Stimulated activated CD8-positive, alpha-beta memory T cell treated with anti-CD3 and anti-CD28 coated beads, Interleukin-2, amount 100 ng/mL, for 48 hours (primary cell): ENCODE results near the gene RAB1B.

Experiments
- DNase-seq, 2 donors: peaks; one replicate each; pipeline ENCODE4 v3.0.0-alpha.2; 2020; ENCODE audit warnings: low read depth in 2 of 2

The RAB1B gene

DNA sequence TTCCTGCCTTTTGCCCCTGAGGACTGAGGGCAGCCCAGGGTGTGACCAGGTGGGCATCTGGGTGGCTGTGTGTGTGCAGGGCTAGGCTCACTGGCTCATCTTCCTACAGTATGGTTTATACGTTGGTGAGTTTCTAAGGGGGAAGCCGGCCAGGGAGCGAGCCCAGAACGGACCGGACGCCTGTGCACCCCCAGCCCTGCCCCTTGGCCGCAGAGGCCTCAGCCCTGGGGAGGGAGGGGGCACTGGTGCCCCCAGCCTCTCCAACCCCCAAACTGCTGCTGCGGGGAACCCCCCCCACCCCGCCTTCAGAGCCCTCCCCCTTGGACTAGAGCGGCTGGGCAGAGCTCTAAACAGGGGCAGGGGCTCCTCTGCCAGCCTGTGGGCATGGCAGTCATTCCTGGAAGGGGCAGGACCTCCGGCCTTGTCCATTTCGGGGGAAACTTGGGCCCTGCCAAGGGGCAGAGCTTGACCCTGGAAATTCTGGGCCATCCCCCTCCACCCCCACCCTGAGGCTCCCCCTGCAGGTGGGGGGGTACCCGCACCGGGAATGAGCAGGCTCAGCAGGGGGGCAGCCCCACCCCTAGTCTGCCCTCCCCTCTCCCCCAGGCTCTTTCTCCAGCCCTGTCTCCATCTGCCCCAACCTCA, 15.1 kb downstream of the RAB1B start:
- DNase-seq = no peak

DNA sequence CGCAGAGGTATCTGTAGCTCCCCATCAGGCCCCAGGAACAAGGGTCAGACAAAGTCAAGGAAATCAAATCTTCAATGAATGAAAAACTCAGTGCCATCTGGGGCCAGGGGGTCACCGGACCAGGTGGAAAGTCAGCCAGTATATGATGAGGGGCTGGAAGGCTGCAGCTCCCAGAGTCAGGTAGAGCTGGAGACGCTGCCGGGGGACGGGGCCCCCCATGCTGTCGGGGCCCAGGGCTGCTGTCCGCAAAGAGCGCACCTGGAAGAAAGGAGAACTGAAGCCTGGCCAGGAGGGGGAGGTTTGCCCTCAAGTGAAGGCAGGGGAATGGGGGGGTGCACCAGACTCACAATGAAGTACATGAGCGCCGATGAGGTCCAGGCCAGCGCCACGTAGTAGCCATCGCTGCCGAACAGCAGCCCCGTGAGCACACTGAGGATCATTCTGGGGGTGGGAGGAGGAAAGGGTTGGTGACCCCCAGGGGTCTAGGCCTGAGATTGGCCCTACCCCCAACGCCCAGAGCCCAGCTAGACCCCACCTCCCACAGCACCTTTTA, 16.2 kb downstream of the RAB1B start:
- no peak for DNase-seq

DNA sequence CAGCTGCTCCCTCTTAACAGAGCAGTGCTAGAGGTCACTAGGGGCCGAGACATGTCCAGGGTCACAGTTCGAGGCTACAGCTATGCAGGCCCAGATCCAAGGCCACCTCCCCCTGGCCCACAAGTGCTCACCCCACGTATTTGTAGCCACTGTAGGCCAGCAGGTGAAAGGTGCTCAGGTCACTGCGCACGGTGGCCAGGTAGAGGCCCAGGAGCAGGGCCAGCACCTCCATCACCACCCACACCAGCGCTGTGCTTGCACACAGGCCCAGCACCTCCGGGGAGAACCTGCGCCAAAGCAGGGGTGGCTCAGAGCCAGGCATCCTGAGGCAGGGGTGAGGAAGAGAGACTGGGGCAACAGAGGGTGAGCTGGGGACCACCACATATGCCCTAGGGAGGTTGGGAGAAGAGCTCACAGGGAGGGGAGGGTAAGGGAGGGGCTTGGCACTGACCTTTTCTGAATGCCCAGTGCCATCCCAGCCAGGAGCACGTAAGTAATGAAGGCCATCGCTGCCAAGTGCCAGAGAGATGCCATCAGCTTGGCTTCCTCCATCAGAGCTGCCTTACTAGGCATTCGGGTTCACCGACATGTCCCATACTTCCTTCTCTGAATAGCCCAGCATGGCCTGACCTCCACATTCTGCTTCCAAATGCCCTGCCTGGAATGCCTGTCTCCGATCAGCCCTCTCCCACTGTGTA, 17.0 kb downstream of the RAB1B start:
- DNase-seq = no peak

DNA sequence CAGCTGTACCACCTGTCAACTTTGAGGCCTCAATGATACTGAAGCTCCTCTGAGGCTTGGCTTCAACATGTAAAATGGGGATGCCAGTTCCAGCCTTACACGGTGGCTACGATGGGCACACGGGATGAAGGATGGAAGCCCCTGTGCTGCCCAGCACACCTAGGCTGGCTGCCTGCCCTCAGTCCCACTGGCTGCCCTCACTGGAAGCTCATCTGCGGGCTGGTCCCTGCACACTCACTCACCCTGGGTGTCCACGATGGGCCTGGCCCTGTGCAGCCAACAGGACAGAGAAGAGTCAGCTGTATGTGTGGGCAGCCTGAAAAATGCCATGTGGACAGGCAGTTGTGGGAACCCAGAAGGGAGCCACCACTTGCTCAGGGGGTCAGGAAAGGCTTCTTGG, 18.3 kb downstream of the RAB1B start:
- no peak for DNase-seq

DNA sequence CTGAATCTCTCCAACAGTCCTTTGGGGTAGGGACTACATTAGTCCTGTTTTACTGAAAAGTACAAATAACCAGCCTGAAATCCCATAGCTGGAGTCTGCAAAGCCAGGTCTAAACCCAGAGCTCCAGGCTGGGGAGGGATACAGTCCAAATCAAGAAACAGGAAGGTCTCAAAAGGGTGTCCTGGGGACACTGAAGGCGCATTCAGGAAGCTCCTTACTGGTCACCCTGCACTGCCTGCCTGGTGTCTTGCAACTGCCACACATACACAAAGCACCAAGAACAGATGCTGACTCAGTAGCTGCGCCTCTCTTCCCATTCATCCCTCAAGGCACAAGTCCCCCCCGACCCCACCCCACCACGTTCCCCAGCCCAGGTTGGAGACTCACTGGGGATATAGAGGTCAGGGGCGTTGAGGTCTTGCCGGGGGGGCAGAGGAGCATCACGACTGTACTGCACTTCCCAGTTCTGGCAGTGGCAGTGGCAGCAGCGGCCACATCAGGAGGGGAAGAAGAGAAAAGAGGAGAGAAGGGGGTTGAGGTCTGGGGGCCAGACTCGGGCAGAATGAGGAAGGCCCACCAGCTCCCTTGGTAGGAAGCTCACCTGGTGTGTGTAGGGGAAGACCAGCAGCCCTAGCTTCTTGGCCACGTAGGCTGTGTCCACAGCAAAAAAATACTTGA, 18.9 kb downstream of the RAB1B start:
- DNase-seq = no peak

DNA sequence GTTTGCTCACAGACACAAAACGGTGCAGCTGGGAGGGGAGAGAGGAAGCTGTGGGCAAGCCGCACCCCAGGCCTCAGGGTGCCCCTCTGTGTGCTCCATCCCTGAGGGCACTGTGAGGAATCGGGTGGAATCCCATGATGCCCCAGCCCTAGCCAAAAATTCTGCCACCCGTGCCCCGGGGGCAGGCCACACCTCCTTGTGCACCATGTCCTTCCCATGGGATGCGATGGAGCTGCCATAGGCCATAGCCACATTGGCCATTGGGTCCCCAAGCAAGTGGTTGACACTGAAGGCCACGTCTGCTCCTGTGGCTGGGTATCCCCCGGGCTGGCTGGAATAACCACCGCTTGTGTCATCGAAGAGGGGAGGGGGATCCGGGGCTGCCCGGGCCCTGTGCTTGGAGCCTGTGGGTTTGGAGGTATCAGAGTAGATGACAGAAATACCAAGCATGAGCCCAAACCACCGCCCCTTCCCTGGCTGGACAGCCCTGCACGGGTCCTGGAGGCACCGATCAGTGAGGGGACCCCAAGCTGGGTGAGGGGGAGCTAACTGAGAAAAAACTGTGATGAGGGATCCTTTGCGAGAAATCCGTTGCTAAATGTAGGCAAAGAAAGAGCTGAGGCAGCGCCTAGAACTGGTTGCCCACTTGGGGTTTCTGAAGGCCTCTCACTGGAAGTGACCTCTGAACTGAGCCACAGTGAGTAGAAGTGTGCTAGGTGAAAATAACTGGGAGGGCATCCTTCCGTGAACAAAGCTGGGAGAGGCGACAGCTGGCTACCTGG, 19.6 kb downstream of the RAB1B start:
- no peak for DNase-seq

DNA sequence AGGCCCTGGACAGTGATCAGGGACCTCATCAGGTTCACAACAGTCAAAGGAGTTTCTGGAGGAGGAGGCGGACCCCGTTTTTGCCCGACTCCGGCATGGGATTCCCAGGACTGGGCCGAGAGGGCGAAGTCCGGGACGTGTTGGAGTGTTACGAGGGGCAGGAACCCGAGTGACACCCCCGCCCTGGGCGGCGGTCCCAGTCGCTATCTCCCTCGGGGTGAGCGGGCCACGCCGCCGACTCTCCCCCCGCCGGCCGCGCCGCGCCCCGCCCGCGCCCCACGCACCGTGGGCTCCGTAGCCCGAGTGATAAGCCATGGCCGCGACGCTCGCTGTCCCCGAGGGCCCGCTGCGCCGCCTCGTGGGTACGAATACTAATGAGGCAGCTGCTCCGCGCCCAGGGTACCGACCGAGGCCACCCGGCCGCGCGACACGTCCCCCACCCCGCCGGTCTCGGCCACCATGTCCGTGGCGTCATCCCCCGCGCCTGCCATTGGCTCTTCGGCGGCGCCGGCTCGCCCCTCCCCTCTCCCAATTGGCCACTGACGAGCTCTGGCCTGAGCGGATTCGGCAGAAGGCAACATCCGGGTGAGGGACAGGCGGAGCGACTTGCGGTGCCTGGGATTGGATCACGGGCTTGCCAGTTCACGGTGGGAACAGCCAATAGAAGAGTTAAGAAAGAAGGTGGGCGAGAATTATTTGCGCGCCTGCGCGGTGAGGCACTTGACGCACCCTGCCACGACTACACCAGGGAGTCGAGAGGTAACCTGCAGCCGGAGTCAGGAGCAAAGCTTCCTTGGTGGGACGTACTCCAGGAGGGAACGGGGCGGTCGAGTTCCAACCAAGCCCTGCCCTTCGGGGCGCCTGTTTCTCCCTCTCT, 20.5 kb downstream of the RAB1B start, which contains the start of gene YIF1A:
Gene YIF1A (minus strand): TSS at position 473 of the 877 bp plus-strand sequence. CDS start 158 bp downstream, at position 315.
- DNase-seq = peak; percentile 96

DNA sequence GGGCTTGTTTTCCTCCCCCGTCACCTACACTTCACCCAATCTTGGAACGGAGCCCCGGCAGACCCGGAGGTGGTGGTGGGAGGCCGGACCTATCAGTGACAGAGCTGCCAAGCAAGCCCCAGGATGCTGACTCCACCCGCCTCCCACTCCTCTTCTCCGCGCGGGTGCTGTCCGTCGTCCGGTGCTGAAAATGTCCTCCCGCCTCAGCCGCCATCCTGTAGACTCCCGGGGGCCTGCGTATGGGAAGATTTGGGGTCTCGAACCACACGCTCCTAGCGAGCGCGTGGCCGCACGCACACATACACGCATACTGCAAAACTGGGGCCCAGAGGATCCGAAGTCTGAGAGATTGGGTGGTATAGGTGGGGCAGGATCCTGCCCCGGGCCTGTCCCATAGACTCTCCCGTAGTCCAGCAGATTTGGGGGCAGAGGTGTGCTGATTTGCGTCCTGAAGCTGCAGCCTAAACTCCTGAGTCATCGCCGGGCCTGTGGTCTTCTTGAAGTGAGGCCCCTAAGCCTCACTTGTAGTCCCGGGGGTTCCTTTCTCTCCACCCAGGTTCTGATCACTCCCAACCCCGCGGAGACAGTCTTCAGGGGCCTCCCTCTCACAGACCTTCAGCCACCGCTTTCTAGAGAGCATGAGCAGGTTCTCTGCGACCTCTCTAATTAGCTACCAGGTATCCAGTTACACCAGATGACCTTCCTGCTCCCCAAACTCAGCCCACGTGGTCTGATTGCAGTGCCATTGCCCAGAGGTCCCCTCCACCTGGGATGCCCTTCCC, 21.3 kb downstream of the RAB1B start:
- DNase-seq = peak; percentile 61 to 75

DNA sequence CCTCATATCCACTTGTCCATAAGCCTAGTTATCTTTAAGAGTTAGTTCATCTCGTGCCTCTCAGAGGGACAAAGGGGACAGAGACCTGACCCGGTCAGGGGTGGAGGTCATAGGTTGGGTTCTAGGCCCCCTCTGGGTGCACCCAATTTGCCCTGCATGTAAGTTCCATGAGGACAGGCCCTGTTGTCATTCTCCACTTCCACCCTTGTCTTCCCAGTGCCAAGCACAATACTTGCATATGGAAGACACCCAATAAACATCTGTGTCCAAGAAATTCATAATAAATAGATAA, 21.8 kb downstream of the RAB1B start:
- DNase-seq = no peak

DNA sequence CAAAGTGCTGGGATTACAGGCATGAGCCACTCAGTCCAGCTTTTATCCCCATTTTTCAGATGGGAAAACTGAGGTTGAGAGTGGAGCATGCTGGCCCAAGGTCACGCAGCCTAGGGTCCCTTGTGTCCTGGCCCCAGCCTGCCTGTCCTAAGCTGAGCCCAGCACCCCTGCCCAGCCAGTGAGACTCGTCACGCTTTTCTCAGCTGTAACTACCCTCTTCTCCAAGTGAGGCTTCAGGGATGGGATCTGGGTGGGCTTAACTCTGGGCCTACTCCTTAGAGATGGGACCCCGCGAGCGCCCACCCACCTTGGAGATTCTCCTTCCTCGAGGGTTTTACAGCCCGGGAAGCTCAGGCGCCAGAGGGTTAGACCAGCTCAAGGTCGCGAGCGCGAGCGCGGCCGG, 22.9 kb downstream of the RAB1B start:
- DNase-seq = no peak

DNA sequence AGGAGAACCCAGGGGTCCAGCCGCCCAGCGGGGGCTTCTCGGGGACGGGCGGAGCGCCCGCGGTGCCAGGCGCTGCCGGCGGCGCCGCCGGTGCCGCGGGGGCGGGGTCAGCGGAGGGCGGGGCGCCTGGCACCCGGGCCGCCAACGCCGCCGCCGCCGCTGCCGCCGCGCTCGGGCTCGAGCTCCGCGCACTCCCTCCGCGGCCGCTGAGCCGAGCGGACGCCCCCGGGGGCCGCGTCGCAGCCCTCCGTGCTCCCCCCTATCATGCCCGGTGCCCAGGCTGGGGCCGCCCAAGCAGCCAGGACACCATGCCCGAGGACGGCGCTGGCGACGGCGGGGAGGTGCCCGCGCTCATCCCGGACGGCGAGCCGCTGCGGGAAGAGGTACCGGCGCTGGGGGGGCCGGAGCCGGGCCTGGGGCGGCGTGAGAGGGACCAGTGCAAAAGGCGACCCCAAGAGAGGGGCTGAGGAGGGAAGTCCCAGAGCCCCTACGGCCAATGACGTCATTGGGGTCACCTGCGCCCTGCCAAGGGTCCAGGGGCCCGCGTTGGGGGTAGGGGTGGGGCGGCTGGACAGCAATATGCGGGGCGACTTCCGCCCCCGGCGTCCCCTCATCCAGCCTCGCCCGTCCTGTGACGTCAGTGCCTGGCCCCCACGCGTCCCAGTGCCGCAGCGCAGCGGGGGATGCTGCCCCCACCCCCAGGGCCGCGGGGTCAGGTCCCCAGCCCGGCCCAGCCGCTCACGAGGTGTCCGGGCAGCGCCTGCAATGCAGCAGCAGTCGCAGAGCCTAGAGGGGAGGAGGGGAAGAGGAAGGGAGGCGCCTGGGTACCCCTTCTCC, 23.5 kb downstream of the RAB1B start, which contains the start of gene TMEM151A:
Gene TMEM151A (plus strand): TSS at position 189 of the 837 bp plus-strand sequence. CDS start 120 bp downstream, at position 309.
- no peak for DNase-seq

DNA sequence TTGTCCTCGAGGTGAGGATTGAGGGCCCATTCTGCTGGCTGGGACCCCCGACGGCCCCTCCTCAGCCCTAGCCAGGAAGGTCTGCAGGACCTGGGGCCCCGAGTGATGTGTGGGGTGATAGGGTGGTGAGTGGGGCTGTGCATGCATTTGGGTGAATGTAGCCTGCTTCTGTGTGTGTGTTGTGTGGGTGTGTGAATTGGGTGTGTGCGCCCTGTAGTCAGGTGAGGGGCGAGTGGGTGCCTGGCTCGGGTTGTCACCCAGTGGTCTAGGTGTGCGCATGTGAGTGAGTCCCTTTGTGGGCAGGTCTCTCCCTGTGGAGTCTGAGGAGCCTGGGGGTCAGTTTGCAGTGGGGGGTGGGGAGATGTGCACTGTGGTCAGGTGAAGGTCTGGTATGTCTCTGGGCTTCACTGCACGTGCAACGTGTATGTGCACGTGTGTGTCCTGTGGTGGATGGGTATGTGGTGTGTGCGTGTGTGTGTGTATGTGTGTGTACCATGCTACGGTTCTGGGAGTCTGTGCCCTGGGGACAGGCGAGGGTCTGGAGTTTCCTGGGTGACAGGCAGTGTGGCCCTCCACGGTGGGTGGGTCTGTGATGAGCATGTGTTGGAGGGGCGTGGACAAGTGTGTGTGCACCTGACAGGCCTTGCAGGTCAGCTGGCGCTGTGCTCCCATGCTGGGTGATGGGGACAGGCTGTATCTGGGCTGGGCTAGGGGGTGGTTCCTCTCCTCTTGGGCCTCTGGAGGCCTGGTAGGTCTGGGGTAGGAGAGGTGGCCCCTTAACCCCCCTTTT, 24.3 kb downstream of the RAB1B start:
- no peak for DNase-seq

DNA sequence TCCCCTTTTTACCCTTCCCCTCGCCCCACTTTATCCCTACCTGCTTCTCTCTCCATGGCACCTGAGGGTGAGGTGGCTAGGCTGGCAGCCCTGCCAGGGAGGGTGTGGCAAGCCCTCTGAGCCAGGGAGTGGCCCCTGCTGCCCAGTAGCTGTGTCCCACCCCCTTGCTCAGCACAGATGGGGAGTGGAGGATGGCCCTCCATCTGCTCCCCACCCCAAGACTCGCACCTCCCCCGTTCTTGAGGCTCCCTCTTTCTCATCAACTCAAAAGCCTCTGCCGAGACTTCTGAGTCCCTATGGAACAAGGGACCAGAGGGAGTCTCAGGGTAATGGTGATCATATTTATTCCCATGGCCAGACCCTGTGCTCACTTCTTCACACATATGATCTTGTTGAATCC, 24.9 kb downstream of the RAB1B start:
- DNase-seq = no peak

DNA sequence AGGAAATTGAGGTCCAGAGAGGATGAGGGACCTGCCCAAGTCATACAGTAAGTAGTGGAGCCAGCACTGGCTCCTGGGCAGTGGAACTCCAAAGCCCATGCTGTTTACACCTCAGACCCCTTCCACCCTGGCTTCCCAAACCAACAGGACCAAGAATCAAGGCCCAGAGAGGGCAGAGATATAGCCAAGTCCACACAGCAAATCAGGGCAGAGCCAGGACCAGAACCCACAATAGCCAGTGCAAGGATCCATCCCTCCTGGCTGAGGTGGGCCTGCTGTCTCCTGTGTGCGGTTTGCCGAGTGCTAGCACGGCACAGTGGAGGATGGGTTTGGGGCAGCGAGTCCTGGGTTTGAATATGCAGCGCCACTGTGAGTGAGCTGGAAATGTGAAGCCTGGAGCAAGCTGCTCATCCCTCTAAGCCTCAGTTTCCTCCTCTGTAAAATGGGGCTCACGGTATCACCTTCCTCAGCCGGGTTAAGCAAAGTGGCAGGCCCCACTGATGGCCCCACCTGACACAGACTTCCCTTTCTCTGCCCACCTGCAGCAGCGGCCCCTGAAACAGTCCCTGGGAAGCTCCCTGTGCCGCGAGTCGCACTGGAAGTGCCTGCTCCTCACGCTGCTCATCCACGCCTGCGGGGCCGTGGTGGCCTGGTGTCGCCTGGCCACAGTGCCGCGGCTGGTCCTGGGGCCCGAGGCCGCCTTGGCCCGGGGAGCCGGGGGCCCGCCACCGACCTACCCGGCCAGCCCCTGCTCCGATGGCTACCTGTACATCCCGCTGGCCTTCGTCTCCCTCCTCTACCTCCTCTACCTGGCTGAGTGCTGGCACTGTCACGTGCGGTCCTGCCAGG, 25.6 kb downstream of the RAB1B start:
- no peak for DNase-seq

DNA sequence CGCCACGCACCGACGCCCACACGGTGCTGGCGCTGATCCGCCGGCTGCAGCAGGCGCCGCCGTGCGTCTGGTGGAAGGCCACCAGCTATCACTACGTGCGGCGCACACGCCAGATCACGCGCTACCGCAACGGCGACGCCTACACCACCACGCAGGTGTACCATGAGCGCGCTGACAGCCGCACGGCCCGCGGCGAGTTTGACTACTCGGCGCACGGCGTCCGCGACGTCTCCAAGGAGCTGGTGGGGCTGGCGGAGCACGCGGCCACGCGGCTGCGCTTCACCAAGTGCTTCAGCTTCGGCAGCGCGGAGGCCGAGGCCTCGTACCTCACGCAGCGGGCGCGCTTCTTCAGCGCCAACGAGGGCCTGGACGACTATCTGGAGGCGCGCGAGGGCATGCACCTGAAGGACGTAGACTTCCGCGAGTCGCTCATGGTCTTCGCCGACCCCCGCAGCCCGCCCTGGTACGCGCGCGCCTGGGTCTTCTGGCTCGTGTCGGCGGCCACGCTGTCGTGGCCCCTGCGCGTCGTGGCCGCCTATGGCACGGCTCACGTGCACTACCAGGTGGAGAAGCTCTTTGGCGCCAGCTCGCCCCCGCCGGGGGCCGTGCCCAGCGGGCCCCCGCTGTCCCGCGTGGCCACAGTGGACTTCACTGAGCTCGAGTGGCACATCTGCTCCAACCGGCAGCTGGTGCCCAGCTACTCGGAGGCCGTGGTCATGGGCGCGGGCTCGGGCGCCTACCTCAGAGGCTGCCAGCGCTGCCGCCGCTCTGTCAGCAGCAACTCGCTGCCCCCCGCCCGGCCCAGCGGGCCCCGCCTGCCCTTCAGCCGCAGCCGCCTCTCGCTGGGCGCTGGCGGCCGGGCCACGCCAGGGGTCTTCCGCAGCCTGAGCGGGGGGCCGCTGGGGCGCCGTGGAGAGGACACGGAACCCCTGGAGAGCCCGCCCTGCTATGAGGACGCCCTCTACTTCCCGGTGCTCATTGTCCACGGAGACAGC, 26.5 kb downstream of the RAB1B start:
- DNase-seq = no peak

DNA sequence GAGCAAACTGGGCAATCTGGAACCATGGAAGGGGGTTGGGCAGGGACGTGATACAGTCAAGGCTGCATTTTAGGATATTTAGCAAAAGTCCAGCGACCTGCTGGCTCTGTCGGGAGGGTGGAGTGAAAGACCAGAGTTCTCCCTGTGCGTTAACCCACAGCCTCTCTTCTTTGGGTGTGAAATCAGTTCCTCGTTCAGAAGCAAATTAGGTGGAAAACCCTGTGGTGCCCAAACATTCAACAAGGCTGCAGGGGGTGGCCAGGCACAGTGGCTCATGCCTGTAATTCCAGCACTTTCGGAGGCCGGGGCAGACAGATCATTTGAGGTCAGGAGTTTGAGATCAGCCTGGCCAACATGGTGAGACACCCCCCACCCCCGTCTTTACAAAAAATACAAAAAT, 29.2 kb downstream of the RAB1B start:
- no peak for DNase-seq
